ENCODE data around the gene TMA7B. TPM values are rescaled to one million over a fixed set of nuclear protein-coding genes. Genes with fewer than 3 reads are reported as not detected.

The TMA7B gene
- total RNA-seq, result not detected

GRCh38 chr22:39959640-39960447 lies at the start of gene TMA7B:
Gene TMA7B (plus strand): TSS chr22:39960397. CDS start chr22:39964375, 3,978 bp downstream.

GRCh38 chr22:39994566-39995392 lies 34.6 kb downstream of the TMA7B start, which contains the start of gene FAM83F:
Gene FAM83F (plus strand): TSS chr22:39994954. CDS start chr22:39995043, 89 bp downstream.

Other genes with a start within 250 kb of the TMA7B start
- gene ENTHD1, start 66.6 kb upstream of the TMA7B start, total RNA-seq, result 10 to 100 TPM in 1 of 2 donors, 1 to 10 TPM in 1; 5.7 to 26.2 TPM
- under 1 TPM; under 0.01 to 0.33 TPM for gene GRAP2, start 59.3 kb upstream of the TMA7B start, total RNA-seq
- gene FAM83F, start 34.6 kb downstream of the TMA7B start, total RNA-seq, result under 1 TPM; 0.69 to 1.00 TPM
- 10 to 100 TPM; 16.3 to 19.3 TPM for gene TNRC6B, start 217.5 kb downstream of the TMA7B start, total RNA-seq